ENCODE measurements around the gene PRSS57. TPM values are rescaled to one million over a fixed set of nuclear protein-coding genes. Genes with fewer than 3 reads are reported as not detected.

PRSS57 gene
- total and polyA plus RNA-seq, 4 donors, result not detected

DNA sequence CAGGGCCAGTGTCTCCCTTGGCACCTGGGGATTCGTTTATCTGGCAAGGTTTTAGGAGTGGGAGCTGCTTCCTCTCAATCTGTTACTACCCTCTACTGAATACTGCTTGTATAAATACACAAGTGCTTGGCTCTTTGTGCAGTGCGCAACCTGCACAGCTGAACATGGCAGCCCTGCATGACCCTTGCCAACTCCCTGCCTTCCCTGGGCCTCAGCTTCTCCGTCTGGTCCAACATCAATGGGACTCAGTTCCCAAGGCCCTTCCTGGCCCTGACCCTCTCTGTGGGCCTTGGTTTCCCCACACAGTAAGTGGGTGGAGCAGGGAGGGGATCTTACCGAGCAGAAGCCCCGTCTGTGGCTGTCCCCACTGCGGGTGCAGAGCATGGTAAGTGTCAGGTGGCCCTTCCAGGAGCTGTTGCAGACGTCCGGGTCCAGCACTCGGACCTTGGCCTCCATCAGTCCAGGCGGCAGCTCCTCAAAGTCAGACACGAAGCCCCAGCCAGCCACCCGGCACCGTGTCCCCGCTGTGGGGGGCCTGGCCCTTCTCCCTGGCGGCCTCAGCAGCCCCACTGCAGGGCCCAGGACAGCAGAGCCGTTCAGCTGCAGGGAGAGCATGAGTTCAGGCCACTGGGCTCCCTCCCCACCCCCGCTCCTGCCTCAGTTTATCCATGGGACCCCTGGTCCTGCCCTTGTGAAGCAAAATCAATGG, 8.5 kb downstream of the PRSS57 start:
- Histone ChIP-seq H3K27ac (ENCODE audit: low read depth in 1 of 2, low read length in 2 of 2) (no peak overlapping the region), H3K9me3 (ENCODE audit: control insufficient read depth, low read length) (no peaks in the 10 kb centered on the region), H3K36me3 (ENCODE audit: control insufficient read depth in 1 of 2, insufficient read depth in 2 of 2, low read length in 1 of 2) (no peaks in the 10 kb centered on the region), H3K27me3 (ENCODE audit: control insufficient read depth in 1 of 2, insufficient read depth in 2 of 2, low read length in 1 of 2) (no peaks in the 10 kb centered on the region), H3K4me3 (ENCODE audit: low read length in 2 of 2) (no peak overlapping the region), H3K4me1 (ENCODE audit: control insufficient read depth in 1 of 2, insufficient read depth in 2 of 2, low read length in 2 of 2) (no peaks in the 10 kb centered on the region)
- intact Hi-C loops (cut with DNase I), result no loop called here
- DNase-seq (no peak), ATAC-seq (ENCODE audit: low FRiP score) (no peak)
- WGBS, 2 donors, result 65% methylated on average over 17 of the region's 17 CpGs

DNA sequence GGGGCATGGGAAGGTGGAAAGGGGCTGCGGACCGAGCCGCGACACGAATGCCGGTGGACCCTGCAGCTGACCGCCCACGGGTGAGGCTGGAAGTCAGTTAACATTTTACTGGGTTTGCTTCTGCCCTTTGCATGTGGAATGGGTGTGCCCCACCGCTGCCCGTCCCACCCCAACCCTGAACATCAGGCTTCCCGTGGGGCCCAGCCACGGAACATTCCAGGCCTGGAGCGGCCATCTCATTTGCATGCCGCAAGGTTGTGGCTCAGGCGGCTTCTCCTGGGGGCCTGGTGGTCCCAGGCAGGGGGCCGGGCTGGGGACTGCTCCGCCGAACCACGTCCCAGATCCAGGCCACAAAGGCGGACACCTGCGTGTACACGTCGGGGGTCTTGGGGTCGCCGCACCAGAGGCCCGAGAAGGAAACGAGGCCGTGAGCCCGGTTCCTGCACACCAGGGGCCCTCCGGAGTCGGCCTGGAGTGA, 9.8 kb downstream of the PRSS57 start:
- H3K9me3 ChIP-seq (ENCODE audit: control insufficient read depth, low read length), result no peaks in the 10 kb centered on the region
- WGBS, 2 donors, result 74 to 77% methylated on average over 31 of the region's 31 CpGs

DNA sequence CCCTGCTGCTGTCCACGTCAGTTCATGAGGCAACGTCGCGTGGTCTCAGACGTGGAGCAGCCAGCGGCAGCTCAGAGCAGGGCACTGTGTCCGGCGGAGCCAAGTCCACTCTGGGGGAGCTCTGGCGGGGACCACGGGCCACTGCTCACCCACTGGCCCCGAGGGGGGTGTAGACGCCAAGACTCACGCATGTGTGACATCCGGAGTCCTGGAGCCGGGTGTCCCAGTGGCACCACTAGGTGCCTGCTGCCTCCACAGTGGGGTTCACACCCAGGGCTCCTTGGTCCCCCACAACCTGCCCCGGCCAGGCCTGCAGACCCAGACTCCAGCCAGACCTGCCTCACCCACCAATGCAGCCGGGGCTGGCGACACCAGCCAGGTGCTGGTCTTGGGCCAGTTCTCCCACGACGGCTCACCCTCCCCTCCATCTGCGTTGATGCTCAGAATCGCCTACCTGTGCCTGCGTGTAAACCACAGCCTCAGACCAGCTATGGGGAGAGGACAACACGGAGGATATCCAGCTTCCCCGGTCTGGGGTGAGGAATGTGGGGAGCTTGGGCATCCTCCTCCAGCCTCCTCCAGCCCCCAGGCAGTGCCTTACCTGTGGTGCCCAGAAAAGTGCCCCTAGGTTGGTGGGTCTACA, 12.5 kb downstream of the PRSS57 start:
- Histone ChIP-seq H3K27ac (ENCODE audit: low read depth in 1 of 2, low read length in 2 of 2) (no peak overlapping the region), H3K4me3 (ENCODE audit: low read length in 2 of 2) (no peak overlapping the region), H3K9me3 (ENCODE audit: control insufficient read depth, low read length) (no peaks in the 10 kb centered on the region), H3K36me3 (ENCODE audit: control insufficient read depth in 1 of 2, insufficient read depth in 2 of 2, low read length in 1 of 2) (no peaks in the 10 kb centered on the region), H3K4me1 (ENCODE audit: control insufficient read depth in 1 of 2, insufficient read depth in 2 of 2, low read length in 2 of 2) (no peaks in the 10 kb centered on the region), H3K27me3 (ENCODE audit: control insufficient read depth in 1 of 2, insufficient read depth in 2 of 2, low read length in 1 of 2) (no peaks in the 10 kb centered on the region)
- ATAC-seq (ENCODE audit: low FRiP score) (no peak), DNase-seq (no peak)
- intact Hi-C loops (cut with DNase I), result no loop called here
- 69% methylated on average over 25 of the region's 25 CpGs for WGBS, 2 donors

More for the DNA sequence above, 9.8 kb downstream of the PRSS57 start:
- H3K27ac ChIP-seq (ENCODE audit: low read depth in 1 of 2, low read length in 2 of 2), result no peak overlapping the region
- H3K36me3 ChIP-seq (ENCODE audit: control insufficient read depth in 1 of 2, insufficient read depth in 2 of 2, low read length in 1 of 2), result no peaks in the 10 kb centered on the region
- DNase-seq (no peak), ATAC-seq (ENCODE audit: low FRiP score) (no peak)
- no peaks in the 10 kb centered on the region for H3K4me1 ChIP-seq (ENCODE audit: control insufficient read depth in 1 of 2, insufficient read depth in 2 of 2, low read length in 2 of 2)
- intact Hi-C loops (cut with DNase I), result no loop called here
- no peaks in the 10 kb centered on the region for H3K27me3 ChIP-seq (ENCODE audit: control insufficient read depth in 1 of 2, insufficient read depth in 2 of 2, low read length in 1 of 2)
- H3K4me3 ChIP-seq (ENCODE audit: low read length in 2 of 2), result no peak overlapping the region

DNA sequence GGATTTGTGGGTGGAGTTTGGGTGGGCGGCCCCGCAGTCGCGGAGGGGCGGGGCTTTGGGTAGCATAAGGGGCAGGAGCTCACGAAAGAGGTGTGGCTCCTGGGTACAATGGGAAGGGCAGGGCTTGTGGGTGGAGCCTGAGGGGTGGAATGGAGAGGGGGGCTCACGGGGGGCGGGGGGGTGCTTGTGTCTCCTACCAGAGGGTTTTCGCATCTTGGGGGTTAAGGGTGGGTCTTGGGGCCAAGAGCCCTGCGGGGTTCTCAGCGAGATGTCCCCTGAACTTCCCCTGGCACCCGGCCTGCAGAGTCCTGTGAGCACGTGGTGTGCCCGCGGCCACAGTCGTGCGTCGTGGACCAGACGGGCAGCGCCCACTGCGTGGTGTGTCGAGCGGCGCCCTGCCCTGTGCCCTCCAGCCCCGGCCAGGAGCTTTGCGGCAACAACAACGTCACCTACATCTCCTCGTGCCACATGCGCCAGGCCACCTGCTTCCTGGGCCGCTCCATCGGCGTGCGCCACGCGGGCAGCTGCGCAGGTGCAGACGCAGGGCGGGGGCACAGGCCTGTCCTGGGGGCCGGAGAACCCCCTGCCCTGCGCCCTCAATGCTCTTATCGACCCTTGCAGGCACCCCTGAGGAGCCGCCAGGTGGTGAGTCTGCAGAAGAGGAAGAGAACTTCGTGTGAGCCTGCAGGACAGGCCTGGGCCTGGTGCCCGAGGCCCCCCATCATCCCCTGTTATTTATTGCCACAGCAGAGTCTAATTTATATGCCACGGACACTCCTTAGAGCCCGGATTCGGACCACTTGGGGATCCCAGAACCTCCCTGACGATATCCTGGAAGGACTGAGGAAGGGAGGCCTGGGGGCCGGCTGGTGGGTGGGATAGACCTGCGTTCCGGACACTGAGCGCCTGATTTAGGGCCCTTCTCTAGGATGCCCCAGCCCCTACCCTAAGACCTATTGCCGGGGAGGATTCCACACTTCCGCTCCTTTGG, 13.9 kb downstream of the PRSS57 start:
- no peaks in the 10 kb centered on the region for H3K9me3 ChIP-seq (ENCODE audit: control insufficient read depth, low read length)
- peak in 1 of 2 donors; percentile 79 for DNase-seq

DNA sequence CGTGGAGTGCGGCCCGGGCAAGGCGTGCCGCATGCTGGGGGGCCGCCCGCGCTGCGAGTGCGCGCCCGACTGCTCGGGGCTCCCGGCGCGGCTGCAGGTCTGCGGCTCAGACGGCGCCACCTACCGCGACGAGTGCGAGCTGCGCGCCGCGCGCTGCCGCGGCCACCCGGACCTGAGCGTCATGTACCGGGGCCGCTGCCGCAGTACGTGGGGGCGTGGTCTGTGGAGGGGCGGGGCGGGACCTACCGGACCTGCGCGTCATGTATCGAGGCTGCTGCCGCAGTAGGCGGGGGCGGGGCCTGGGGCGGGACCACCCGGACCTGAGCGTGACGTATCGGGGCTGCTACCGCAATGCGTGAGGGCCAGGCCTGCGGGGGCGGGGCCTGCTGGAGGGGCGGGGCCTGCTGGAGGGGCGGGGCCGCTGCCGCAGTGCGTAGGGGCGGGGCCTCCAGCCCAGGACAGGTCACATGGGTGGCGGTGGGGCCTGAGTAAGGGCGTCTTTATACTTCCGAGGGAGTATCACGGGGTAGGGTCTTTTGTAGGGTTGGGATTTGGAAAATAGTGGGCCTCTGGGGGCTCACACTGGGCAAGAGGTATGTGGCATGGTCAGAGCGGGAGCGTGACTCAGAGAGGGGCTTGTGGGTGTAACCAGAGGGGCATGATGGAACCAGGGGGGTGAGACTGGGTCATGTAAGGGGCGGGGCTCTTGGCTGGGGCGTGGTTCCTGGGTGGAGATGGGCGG, 14.8 kb downstream of the PRSS57 start:
- ATAC-seq (ENCODE audit: low FRiP score) (peak; percentile 93), DNase-seq (peak; percentile 99 to 100)
- Histone ChIP-seq H3K27me3 (ENCODE audit: control insufficient read depth in 1 of 2, insufficient read depth in 2 of 2, low read length in 1 of 2) (no peaks in the 10 kb centered on the region), H3K4me1 (ENCODE audit: control insufficient read depth in 1 of 2, insufficient read depth in 2 of 2, low read length in 2 of 2) (no peaks in the 10 kb centered on the region), H3K27ac (ENCODE audit: low read depth in 1 of 2, low read length in 2 of 2) (peak overlapping the region; percentile 51 to 52), H3K9me3 (ENCODE audit: control insufficient read depth, low read length) (no peaks in the 10 kb centered on the region), H3K4me3 (ENCODE audit: low read length in 2 of 2) (peak overlapping the region; percentile 60 to 73), H3K36me3 (ENCODE audit: control insufficient read depth in 1 of 2, insufficient read depth in 2 of 2, low read length in 1 of 2) (no peaks in the 10 kb centered on the region)
- WGBS, 2 donors, result 3% methylated on average over 58 to 70 of the region's 70 CpGs
- intact Hi-C loops (cut with DNase I), result loop anchor here in 1 of 2 donors (2.0 kb wide), 1 partner anchor 18 kb away; the partner anchor contains the start of gene RNF126

More for the DNA sequence above, 13.9 kb downstream of the PRSS57 start:
- WGBS, 2 donors, result 76 to 77% methylated on average over 54 of the region's 54 CpGs
- no peaks in the 10 kb centered on the region for H3K4me1 ChIP-seq (ENCODE audit: control insufficient read depth in 1 of 2, insufficient read depth in 2 of 2, low read length in 2 of 2)
- H3K4me3 ChIP-seq (ENCODE audit: low read length in 2 of 2), result no peak overlapping the region
- no peak overlapping the region for H3K27ac ChIP-seq (ENCODE audit: low read depth in 1 of 2, low read length in 2 of 2)
- H3K27me3 ChIP-seq (ENCODE audit: control insufficient read depth in 1 of 2, insufficient read depth in 2 of 2, low read length in 1 of 2), result no peaks in the 10 kb centered on the region
- no peak for ATAC-seq (ENCODE audit: low FRiP score)
- intact Hi-C loops (cut with DNase I), result loop anchor here in 1 of 2 donors (2.0 kb wide), 1 partner anchor 19 kb away; the partner anchor contains the start of gene RNF126
- H3K36me3 ChIP-seq (ENCODE audit: control insufficient read depth in 1 of 2, insufficient read depth in 2 of 2, low read length in 1 of 2), result no peaks in the 10 kb centered on the region

DNA sequence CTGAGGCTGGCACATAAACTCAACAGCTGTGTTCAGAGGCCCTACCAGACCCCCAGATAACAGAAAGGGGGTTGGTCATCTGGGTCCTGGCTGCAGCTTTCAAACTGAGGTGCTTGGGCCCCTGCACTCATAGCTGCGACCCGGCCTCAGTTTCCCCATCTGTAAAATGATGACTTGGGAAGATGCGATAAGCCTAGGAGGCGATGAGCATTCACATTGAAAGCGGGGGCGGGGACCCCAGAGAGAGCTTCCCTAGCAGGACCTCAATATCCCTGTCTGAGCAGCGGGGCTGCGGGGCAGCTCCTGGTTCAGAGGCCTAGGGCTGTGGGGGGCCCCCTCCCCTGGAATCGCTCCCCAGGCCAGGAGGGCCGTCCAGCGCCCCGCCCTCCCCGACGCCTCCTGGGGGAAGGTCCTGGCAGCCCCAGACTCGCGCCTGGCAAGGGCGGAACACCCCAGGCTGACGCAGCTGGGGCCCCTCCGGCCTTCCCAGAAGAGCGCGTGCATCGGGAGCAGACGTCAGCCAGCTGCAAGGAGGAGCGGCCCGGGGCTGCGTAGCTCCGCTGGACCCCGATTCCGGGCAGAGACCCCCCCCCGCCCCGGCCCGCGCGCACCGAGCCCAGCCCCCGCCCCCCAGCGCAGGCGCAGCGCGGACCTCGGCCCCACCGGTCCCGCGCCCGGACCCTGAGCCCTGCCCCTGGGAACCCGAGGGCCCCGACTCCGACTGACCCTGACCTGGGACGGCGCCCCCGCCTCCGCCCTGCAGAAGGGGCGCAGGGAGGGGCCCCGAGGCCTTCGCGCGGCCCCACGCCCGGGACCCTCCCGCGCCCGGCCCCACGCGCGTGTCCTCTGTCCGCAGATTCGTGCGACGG, 15.6 kb downstream of the PRSS57 start:
- ATAC-seq (ENCODE audit: low FRiP score) (peak; percentile 31), DNase-seq (peak; percentile 87 to 93)
- Histone ChIP-seq H3K9me3 (ENCODE audit: control insufficient read depth, low read length) (no peaks in the 10 kb centered on the region), H3K4me3 (ENCODE audit: low read length in 2 of 2) (peak overlapping the region; percentile 60 to 73), H3K27ac (ENCODE audit: low read depth in 1 of 2, low read length in 2 of 2) (peak overlapping the region; percentile 51 to 52), H3K36me3 (ENCODE audit: control insufficient read depth in 1 of 2, insufficient read depth in 2 of 2, low read length in 1 of 2) (no peaks in the 10 kb centered on the region), H3K27me3 (ENCODE audit: control insufficient read depth in 1 of 2, insufficient read depth in 2 of 2, low read length in 1 of 2) (no peaks in the 10 kb centered on the region), H3K4me1 (ENCODE audit: control insufficient read depth in 1 of 2, insufficient read depth in 2 of 2, low read length in 2 of 2) (no peaks in the 10 kb centered on the region)
- intact Hi-C loops (cut with DNase I), result loop anchor here in 1 of 2 donors (2.0 to 5.0 kb wide), 2 partner anchors 17 to 118 kb away; partner anchors contain the start of genes PTBP1 and RNF126
- WGBS, 2 donors, result 3 to 5% methylated on average over 32 to 69 of the region's 69 CpGs

DNA sequence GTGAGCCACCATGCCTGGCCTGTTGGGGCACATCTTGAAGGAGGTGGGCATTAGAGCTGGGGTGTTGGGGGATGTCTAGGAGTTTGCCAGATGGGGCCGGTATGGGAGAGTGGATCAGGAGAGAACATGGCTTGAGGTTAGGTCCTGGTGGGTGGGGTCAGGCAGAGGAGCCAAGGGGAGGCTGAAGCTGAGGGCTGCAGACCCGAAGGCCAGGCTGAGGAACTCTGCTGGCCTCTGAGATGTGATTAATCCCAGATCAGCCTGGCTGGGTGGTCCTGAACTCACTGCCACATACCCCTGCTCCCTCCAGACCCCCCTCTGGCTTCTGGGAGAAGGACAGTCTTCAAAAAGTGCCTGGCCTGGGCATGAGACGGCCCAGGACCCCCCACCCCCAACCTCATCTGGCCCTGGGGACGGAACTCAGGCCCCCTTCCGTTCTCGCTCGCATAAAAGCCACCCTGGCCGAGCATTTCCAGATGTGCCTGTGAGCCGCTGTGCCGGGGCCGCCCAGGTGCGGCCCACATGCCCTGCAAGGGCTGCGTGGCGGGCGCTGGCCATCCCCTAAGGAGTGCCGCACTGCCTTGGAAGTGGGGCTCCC, 16.4 kb downstream of the PRSS57 start:
- ATAC-seq (ENCODE audit: low FRiP score) (no peak), DNase-seq (peak in 1 of 2 donors; percentile 55)
- Histone ChIP-seq H3K36me3 (ENCODE audit: control insufficient read depth in 1 of 2, insufficient read depth in 2 of 2, low read length in 1 of 2) (no peaks in the 10 kb centered on the region), H3K27ac (ENCODE audit: low read depth in 1 of 2, low read length in 2 of 2) (peak overlapping the region; percentile 41 to 51), H3K9me3 (ENCODE audit: control insufficient read depth, low read length) (no peaks in the 10 kb centered on the region), H3K4me1 (ENCODE audit: control insufficient read depth in 1 of 2, insufficient read depth in 2 of 2, low read length in 2 of 2) (no peaks in the 10 kb centered on the region), H3K27me3 (ENCODE audit: control insufficient read depth in 1 of 2, insufficient read depth in 2 of 2, low read length in 1 of 2) (no peaks in the 10 kb centered on the region), H3K4me3 (ENCODE audit: low read length in 2 of 2) (no peak overlapping the region)
- intact Hi-C loops (cut with DNase I), result loop anchor here in 1 of 2 donors (5.0 kb wide), 1 partner anchor 118 kb away; the partner anchor contains the start of gene PTBP1
- 80 to 84% methylated on average over 16 of the region's 16 CpGs for WGBS, 2 donors
